ENCODE data around the gene LLGL2.
A peak's percentile ranks its signal among the peaks of the same experiment; 100 is the strongest.
"Not testable (repeated sequence)": the region's sequence is repeated elsewhere in the genome, so short reads cannot be mapped to it uniquely, and the experiment has no call there.

LLGL2 gene

GRCh38 chr17:75571885-75572215 lies 46.4 kb downstream of the LLGL2 start:
- no peak for DNase-seq

- DNase-seq = no peak
Observed at GRCh38 chr17:75572713-75573539, 47.4 kb downstream of the LLGL2 start.

- DNase-seq = no peak
Observed at GRCh38 chr17:75573540-75573957, 48.1 kb downstream of the LLGL2 start.

DNA sequence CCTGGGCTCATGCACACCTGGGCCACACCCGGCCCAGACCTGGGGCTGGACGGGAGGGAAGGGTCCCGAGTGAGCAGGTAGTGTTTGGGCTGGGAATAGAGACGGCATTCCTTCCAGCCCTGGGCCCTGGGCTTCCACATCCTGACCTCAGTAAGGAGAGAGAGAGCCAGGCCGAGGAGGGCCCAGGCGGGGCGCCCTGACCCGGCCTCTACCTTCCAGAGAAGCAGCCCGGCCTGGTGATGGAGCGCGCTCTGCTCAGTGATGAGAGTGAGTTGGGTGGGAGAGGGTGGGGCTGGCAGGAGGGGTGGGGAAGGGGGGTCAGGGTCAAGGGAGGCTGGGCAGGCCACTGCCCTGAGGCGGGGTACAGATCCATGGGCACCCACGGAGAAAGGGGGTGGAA lies 48.5 kb downstream of the LLGL2 start:
- DNase-seq = no peak

GRCh38 chr17:75574404-75575036 lies 49.0 kb downstream of the LLGL2 start:
- no peak for DNase-seq

- no peak for DNase-seq
Observed at GRCh38 chr17:75575197-75575596, 49.7 kb downstream of the LLGL2 start.

DNA sequence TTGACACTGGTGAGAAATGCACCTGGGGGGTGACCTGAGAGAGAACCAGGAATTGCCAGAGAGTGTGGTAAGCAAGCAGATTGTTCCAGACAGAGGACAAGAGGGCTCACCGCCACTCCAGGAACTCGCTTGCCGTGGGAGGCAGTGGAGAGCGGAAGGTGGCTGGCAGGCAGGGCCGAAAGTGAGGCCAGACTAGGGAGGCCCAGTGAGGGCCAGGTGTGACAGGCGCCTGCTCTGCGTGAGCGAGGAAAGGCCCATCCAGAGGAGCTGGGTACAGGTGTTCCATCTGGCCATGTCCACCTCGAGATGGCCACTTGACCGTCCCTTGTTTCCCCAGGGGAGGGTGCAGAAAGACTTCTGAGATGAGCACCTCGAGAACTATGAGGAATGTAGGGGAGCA lies 50.2 kb downstream of the LLGL2 start:
- DNase-seq = no peak

- DNase-seq = no peak
Observed at GRCh38 chr17:75576661-75577060, 51.2 kb downstream of the LLGL2 start.

DNA sequence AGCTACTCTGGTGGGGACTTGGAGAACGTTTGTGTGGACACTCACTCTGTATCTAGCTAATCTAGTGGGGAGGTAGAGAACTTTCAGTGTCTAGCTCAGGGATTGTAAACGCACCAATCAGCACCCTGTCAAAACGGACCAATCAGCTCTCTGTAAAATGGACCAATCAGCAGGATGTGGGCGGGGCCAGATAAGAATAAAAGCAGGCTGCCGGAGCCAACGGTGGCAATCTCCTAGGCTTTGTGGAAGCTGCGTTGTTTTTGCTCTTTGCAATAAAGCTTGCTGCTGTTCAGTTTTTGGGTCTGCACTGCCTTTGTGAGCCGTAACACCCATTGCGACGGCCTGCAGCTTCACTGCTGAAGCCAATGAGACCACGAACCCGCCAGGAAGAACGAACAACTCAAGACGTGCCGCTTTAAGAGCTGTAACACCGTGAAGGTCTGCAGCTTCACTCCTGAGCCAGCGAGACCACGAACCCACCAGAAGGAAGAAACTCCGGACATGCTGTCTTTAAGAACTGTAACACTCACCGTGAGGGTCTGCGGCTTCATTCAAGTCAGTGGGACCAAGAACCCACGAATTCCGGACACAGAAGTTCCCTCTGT lies 55.7 kb downstream of the LLGL2 start:
- not testable (repeated sequence) for DNase-seq

GRCh38 chr17:75583197-75583596 lies 57.7 kb downstream of the LLGL2 start:
- not testable (repeated sequence) for DNase-seq

DNA sequence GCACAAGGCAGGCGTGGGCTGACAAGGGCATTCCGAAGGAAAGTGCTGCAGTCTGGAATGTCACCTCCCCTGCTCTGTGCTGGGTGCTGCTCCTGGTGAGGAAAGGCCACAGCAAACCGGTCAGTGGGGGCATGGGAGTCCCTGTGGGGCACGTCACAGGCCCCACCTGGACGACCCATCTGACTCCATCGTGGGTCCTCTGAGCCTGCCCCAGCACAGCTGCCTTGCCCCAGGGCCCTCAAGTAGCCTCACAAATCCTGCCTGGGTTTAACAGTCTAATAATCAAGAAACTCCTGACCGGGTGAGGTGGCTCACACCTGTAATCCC lies 59.3 kb downstream of the LLGL2 start:
- no peak for DNase-seq

GRCh38 chr17:75587675-75588595 lies 62.4 kb downstream of the LLGL2 start, which contains the start of gene MYO15B:
Gene MYO15B (plus strand): TSS chr17:75587800. CDS start chr17:75588058, 258 bp downstream.
- DNase-seq = peak; percentile 59

GRCh38 chr17:75588596-75589011 lies 63.1 kb downstream of the LLGL2 start:
- DNase-seq = no peak

GRCh38 chr17:75589012-75589918 lies 63.8 kb downstream of the LLGL2 start:
- peak; percentile 67 for DNase-seq

- DNase-seq = no peak
Observed at GRCh38 chr17:75589919-75590303, 64.4 kb downstream of the LLGL2 start.

GRCh38 chr17:75590314-75590761 lies 64.8 kb downstream of the LLGL2 start:
- no peak for DNase-seq

DNA sequence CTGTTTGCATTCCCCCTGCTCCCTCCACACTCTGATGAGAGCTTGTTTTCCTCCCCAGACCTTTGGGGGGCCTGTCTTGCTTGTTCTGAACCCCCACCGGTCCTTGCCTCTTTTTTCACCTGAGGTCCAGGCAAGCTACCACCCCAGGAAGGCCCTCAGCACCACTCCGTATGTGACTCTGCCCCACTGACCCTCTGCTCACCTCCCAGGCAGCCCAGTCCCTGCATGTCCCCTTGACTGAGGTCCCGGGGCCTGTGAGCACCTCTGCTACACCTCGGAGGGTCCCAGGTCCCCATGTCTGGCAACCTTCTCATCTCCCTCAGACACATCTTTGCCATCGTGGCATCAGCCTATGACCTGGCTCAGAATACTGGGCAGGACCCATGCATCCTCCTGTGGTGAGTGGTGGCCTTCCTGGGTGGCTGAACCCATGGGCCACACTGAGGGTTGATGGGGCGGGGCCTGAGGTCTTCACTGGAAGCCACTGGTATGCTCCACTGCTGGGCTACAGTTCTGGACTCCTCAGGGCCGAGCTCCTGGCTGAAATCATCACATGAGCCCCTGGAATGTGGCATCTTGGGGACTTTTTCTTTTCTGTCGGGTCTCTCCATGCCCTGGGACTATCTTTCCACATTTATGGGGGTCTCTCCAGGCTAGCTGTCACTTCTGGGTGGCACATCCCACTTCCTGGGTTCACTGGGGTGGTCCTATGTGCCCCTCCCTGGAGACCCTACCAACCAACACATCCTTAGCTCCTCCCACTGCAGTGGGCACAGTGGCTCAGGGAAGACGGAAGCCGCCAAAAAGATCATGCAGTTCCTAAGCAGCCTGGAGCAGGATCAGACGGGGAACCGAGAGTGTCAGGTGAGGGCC lies 65.6 kb downstream of the LLGL2 start:
- DNase-seq = no peak

- no peak for DNase-seq
Observed at GRCh38 chr17:75591722-75592302, 66.3 kb downstream of the LLGL2 start.

DNA sequence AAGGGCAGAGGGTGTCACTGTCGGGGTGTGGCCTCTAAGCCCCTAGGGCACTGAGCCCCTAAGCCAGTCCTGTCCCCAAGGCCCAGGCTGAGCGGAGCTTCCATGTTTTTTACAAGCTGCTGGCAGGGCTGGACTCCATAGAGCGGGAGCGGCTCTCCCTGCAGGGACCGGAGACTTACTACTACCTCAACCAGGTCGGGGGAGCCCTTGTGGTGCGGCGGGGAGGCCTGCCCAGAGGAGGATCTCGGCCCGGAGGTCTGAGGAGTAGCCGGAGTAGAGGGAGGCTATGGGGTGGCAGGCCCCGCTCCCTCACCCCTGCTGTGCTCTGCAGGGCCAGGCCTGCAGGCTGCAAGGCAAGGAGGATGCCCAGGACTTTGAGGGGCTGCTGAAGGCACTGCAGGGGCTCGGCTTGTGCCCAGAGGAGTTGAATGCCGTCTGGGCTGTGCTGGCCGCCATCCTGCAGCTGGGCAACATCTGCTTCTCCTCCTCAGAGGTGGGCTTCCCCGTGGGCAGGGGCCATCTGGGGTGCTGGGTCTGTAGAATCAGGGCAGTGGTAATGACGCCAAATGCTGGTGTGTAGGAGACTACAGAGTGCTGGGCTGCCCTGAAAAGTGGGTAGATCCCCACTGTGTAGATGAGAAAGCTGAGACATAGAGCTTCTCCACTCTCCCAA lies 67.0 kb downstream of the LLGL2 start:
- no peak for DNase-seq

- not testable (repeated sequence) for DNase-seq
Observed at GRCh38 chr17:75593430-75593829, 67.9 kb downstream of the LLGL2 start.
